Lung (tissue), 12 donors: ENCODE results near the gene CPSF4. TPM values are rescaled to one million over a fixed set of nuclear protein-coding genes. Genes with fewer than 3 reads are reported as not detected.

Experiments
- ATAC-seq: fragments of 200-7000 bp; cut with Tn5 transposase; one replicate; pipeline ENCODE4 v1.9.1; 2020; ENCODE audit warnings: moderate number of reproducible peaks; ENCODE audit not compliant: insufficient read depth, low FRiP score
- DNase-seq, 3 donors: peaks; one replicate each; pipeline ENCODE4 v3.0.0-alpha.2; 2013 to 2017
- H3K27ac ChIP-seq, 2 donors: one replicate each; pipeline ENCODE4 v1.5.1; 2013; ENCODE audit warnings: mild to moderate bottlenecking in 2 of 2, moderate library complexity in 2 of 2, control low read depth in 1 of 2, inconsistent platforms in 1 of 2, low read depth in 1 of 2, low read length in 1 of 2
- H3K27me3 ChIP-seq, 3 donors: one replicate each; pipeline ENCODE4 v1.5.1; 2013; ENCODE audit warnings: low read length in 2 of 3; ENCODE audit not compliant: control insufficient read depth in 3 of 3, insufficient read depth in 3 of 3
- H3K36me3 ChIP-seq, 4 donors: one replicate each; pipeline ENCODE4 v1.5.1; 2013; ENCODE audit warnings: low read length in 4 of 4, mild to moderate bottlenecking in 1 of 4, moderate library complexity in 1 of 4; ENCODE audit not compliant: control insufficient read depth in 4 of 4, insufficient read depth in 4 of 4
- H3K4me1 ChIP-seq, 5 donors: one replicate each; pipeline ENCODE4 v1.5.1; 2013; ENCODE audit warnings: low read length in 5 of 5, mild to moderate bottlenecking in 2 of 5, moderate library complexity in 1 of 5; ENCODE audit not compliant: control insufficient read depth in 5 of 5, insufficient read depth in 5 of 5
- H3K4me3 ChIP-seq: one replicate; pipeline ENCODE4 v1.5.1; 2013; ENCODE audit warnings: mild to moderate bottlenecking, control low read depth, moderate library complexity
- H3K9ac ChIP-seq, 2 donors: one replicate each; pipeline ENCODE4 v1.5.1; 2013; ENCODE audit warnings: low read length in 2 of 2, control low read depth in 1 of 2; ENCODE audit not compliant: insufficient read depth in 1 of 2
- H3K9me3 ChIP-seq, 4 donors: one replicate each; pipeline ENCODE4 v1.5.1; 2013; ENCODE audit warnings: low read length in 3 of 4, mild to moderate bottlenecking in 1 of 4, moderate library complexity in 1 of 4; ENCODE audit not compliant: control insufficient read depth in 4 of 4, insufficient read depth in 3 of 4
- WGBS, 2 donors: extraction: QIAGEN DNeasy Blood & Tissue Kit; methylation state at CpG; one replicate each; pipeline ENCODE4 v1.1.7; 2013; 5-methylcytosine and 5-hydroxymethylcytosine counted together
- polyA plus RNA-seq, 2 donors: library from polyadenylated mRNA; stranded (reverse); fragments of 200-250 nt; gene quantifications; one replicate each; pipeline ENCODE4 v1.2.1, GENCODE V29; 2013
- total RNA-seq, 2 donors: library from RNA; depleted of rRNA in 1 of 2; stranded (reverse); fragments of >200 nt in 1 of 2; gene quantifications; one replicate each; pipeline ENCODE4 v1.2.1, GENCODE V29; 2014 to 2021
- TF ChIP-seq, protein P1 (sequence below): IDR thresholded peaks from 2 replicates; pipeline ENCODE4 v1.5.1; 2012; ENCODE audit warnings: mild to moderate bottlenecking; ENCODE audit errors: control extremely low read depth, extremely low read depth
- donor health status: control.
- donor health status: control.
- donor health status: Bipolar disorder and iron deficiency.
- donor health status: healthy.
- donor health status: DM: yes; HTN: yes; CAD: no.

Gene CPSF4
- total and polyA plus RNA-seq, 4 donors, result 18.3 to 36.8 (median 27.7) TPM

DNA sequence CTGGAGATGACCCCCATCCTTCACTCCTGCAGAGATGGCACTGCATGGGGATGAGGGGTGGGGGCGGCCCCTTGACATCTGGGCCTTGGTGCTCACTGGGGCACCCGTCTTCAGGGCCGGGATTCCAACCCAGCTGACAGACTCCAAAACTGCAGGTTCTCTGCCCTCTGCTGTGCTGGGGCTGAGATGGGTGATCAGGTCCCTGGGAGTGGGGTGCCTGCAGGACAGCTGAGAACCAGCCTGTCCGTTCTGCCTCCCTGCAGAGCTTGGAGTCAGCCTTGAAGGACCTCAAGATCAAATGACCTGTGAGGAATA lies 44.6 kb upstream of the CPSF4 start:
- Histone ChIP-seq H3K36me3 (peaks cover 11 to 66% (median 22%) of the 10 kb centered on the region in 4 donors), H3K4me3 (no peak overlapping the region), H3K4me1 (peaks cover 2 to 15% (median 10%) of the 10 kb centered on the region in 5 donors), H3K27ac (no peak overlapping the region), H3K9ac (no peak overlapping the region), H3K9me3 (no peaks in the 10 kb centered on the region), H3K27me3 (no peaks in the 10 kb centered on the region)
- TF ChIP-seq, protein P1, sequence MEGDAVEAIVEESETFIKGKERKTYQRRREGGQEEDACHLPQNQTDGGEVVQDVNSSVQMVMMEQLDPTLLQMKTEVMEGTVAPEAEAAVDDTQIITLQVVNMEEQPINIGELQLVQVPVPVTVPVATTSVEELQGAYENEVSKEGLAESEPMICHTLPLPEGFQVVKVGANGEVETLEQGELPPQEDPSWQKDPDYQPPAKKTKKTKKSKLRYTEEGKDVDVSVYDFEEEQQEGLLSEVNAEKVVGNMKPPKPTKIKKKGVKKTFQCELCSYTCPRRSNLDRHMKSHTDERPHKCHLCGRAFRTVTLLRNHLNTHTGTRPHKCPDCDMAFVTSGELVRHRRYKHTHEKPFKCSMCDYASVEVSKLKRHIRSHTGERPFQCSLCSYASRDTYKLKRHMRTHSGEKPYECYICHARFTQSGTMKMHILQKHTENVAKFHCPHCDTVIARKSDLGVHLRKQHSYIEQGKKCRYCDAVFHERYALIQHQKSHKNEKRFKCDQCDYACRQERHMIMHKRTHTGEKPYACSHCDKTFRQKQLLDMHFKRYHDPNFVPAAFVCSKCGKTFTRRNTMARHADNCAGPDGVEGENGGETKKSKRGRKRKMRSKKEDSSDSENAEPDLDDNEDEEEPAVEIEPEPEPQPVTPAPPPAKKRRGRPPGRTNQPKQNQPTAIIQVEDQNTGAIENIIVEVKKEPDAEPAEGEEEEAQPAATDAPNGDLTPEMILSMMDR, result no peak
- no peak for ATAC-seq
- DNase-seq, result no peak
- 92% methylated on average over 4 of the region's 4 CpGs for WGBS, 2 donors

DNA sequence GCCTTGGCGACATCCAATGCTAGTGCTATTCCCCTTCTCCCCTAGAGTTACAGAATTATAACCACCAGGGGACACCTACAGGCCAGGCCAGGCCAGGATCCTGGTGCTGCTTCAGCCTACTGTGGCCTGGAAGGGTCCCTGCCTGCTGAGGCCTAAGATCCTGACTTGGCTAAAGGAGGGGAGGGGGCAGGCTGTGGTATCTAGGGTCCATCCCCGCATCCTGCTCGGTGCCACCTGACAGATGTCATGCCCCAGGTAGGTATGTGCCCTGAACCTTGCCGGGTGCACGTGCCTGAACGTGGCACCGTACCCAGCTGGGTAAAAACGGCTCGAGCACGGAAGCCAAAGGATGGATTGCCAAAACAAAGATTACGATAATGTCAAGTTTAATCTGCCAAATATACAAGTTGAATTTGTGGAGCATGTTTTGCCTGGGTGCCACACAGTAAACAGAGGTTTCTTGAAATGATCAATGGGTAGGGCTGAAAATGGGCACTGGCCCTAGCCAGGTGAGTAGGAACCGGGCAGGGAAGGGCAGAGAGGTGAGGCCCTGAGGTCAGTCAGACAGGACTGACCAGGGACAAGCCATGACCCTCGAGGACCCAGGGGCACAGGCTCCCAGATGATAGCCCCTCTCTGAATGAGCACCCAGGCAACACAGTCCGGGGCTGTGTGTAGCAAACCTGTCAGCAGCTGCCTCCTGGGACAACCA lies 43.0 kb upstream of the CPSF4 start:
- Histone ChIP-seq H3K9me3 (no peaks in the 10 kb centered on the region), H3K36me3 (peaks cover 19 to 66% (median 30%) of the 10 kb centered on the region in 4 donors), H3K4me3 (no peak overlapping the region), H3K27ac (no peak overlapping the region), H3K4me1 (peaks cover 2 to 15% (median 10%) of the 10 kb centered on the region in 5 donors), H3K27me3 (no peaks in the 10 kb centered on the region), H3K9ac (no peak overlapping the region)
- 89 to 93% methylated on average over 14 of the region's 14 CpGs for WGBS, 2 donors
- DNase-seq (no peak), ATAC-seq (no peak)
- TF ChIP-seq, protein P1, result no peak

DNA sequence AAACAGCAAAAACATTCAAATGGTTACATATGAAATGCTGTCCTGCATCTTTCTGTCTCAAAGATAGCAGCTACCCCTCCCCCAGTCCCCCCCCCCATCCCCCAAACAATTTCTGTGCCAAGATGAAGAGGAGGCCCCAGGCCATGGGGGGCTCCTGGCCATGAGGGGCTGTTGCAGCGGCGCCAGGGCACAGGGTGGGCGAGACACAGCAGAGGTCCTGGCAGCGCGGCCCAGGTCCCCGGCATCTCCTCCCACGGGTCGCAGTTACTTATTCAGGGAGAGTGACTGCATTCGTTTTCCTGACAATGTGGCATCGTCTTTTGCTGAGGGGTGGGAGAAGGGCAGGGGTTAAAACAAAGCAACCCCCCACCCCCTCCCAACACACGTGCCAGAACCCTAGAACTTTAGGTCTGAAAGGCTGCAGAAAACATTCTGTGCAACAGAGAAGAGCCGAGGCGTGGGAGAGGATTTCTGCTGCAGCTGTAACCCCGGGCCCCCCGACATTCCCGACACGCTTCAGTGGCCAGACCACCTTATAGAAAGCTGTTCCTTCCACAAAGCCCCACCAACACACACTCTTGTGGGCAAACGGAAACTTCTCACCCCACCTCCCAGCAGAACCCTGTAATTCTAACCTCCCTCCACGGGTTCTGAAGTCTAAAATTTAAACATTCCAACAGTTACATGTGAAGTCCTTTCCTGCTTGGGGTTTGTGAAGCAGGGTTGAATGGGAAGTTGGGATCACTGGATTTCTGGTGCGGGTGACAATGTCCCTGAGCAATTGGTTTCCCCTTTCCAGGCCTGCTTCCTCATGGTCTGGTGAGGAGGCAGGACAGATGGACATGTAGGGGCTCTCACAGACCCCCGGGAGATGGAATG lies 42.1 kb upstream of the CPSF4 start:
- H3K27me3 ChIP-seq, result no peaks in the 10 kb centered on the region
- no peak overlapping the region for H3K4me3 ChIP-seq
- TF ChIP-seq, protein P1, result no peak
- H3K4me1 ChIP-seq, result peaks cover 2 to 15% (median 10%) of the 10 kb centered on the region in 5 donors
- WGBS, 2 donors, result 84 to 85% methylated on average over 21 of the region's 21 CpGs
- H3K9me3 ChIP-seq, result no peaks in the 10 kb centered on the region
- no peak overlapping the region for H3K27ac ChIP-seq
- no peak overlapping the region for H3K9ac ChIP-seq
- H3K36me3 ChIP-seq, result peaks cover 21 to 64% (median 29%) of the 10 kb centered on the region in 4 donors
- ATAC-seq, result no peak
- DNase-seq, result no peak
